Neural cell (in vitro differentiated cells): Measurements from ENCODE around the gene MYO9A. TPM values are rescaled to one million over a fixed set of nuclear protein-coding genes. Genes with fewer than 3 reads are reported as not detected.

Experiments
- H2AFZ ChIP-seq: fragments of 200-600, 300-800 bp; sonication (generic), shearing (Covaris generic); 2 replicates; pipeline ENCODE4 v1.6.0; 2014; ENCODE audit warnings: low read depth, mild to moderate bottlenecking, antibody characterized with exemption, low read length, moderate library complexity
- H3F3A ChIP-seq: fragments of 200-600 bp; shearing (Covaris generic); 2 replicates; pipeline ENCODE4 v1.6.1; 2016; ENCODE audit warnings: mild to moderate bottlenecking, moderate library complexity, mixed read lengths, antibody characterized with exemption, low read length; ENCODE audit not compliant: insufficient read depth, poor library complexity, severe bottlenecking
- H3K27ac ChIP-seq: fragments of 200-600, 300-800 bp; sonication (generic), shearing (Covaris generic); 2 replicates; pipeline ENCODE4 v1.5.1; 2014; ENCODE audit warnings: mild to moderate bottlenecking, low read length, moderate library complexity
- H3K27me3 ChIP-seq: fragments of 300-800, 200-600 bp; sonication (generic), shearing (Covaris generic); 2 replicates; pipeline ENCODE4 v1.6.0; 2014; ENCODE audit warnings: mild to moderate bottlenecking, low read depth, low read length, moderate library complexity; ENCODE audit not compliant: insufficient read depth
- H3K36me3 ChIP-seq: fragments of 300-800, 200-600 bp; sonication (generic), shearing (Covaris generic); 2 replicates; pipeline ENCODE4 v1.5.1; 2014; ENCODE audit warnings: mild to moderate bottlenecking, antibody characterized with exemption, low read length, moderate library complexity; ENCODE audit not compliant: insufficient read depth
- H3K4me2 ChIP-seq: fragments of 300-800, 200-600 bp; sonication (generic), shearing (Covaris generic); 2 replicates; pipeline ENCODE4 v1.6.0; 2014; ENCODE audit warnings: mild to moderate bottlenecking, low read length
- H3K4me3 ChIP-seq: fragments of 300-800, 200-600 bp; sonication (generic), shearing (Covaris generic); 2 replicates; pipeline ENCODE4 v1.5.1; 2014; ENCODE audit warnings: mild to moderate bottlenecking, low read length, moderate library complexity
- H3K79me2 ChIP-seq: fragments of 200-600 bp; shearing (Covaris generic); replicated peaks from 2 replicates; pipeline ENCODE4 v1.6.0; 2014; ENCODE audit warnings: mild to moderate bottlenecking, low read length, moderate library complexity; ENCODE audit not compliant: insufficient read depth
- H3K9ac ChIP-seq: fragments of 300-800, 200-600 bp; sonication (generic), shearing (Covaris generic); 2 replicates; pipeline ENCODE4 v1.6.1; 2016; ENCODE audit warnings: mild to moderate bottlenecking, low read length, mixed read lengths
- H3K9me2 ChIP-seq: fragments of 200-600 bp; shearing (Covaris generic); 2 replicates; pipeline ENCODE4 v1.6.1; 2016; ENCODE audit warnings: mild to moderate bottlenecking, low read length, mixed read lengths; ENCODE audit not compliant: insufficient read depth
- H3K9me3 ChIP-seq: fragments of 200-600, 300-800 bp; sonication (generic), shearing (Covaris generic); 2 replicates; pipeline ENCODE4 v1.6.1; 2016; ENCODE audit warnings: mild to moderate bottlenecking, mixed run types, low read length, moderate library complexity, mixed read lengths
- H4K20me1 ChIP-seq: fragments of 200-600 bp; shearing (Covaris generic); 2 replicates; pipeline ENCODE4 v1.6.1; 2016; ENCODE audit warnings: mild to moderate bottlenecking, mixed run types; ENCODE audit not compliant: insufficient read depth
- CTCF ChIP-seq: fragments of 450-650 bp; IDR thresholded peaks from 2 replicates; pipeline ENCODE4 v1.5.1; 2014; ENCODE audit warnings: antibody characterized with exemption, mild to moderate bottlenecking, moderate library complexity; ENCODE audit not compliant: poor library complexity, severe bottlenecking
- EP300 ChIP-seq: fragments of 450-650 bp; conservative IDR thresholded peaks from 2 replicates; pipeline ENCODE4 v1.6.1; 2014; ENCODE audit warnings: antibody characterized with exemption, mild to moderate bottlenecking, moderate library complexity; ENCODE audit not compliant: poor library complexity, severe bottlenecking
- EZH2 ChIP-seq: fragments of 200-600, 300-800 bp; shearing (Covaris generic), sonication (generic); IDR thresholded peaks from 2 replicates; pipeline ENCODE4 v1.6.1; 2014; ENCODE audit warnings: antibody characterized with exemption, low read length, borderline replicate concordance, mild to moderate bottlenecking; ENCODE audit not compliant: insufficient read depth, poor library complexity, severe bottlenecking
- MXI1 ChIP-seq: fragments of 450-650 bp; conservative IDR thresholded peaks from 2 replicates; pipeline ENCODE4 v1.6.1; 2014; ENCODE audit warnings: antibody characterized with exemption, mild to moderate bottlenecking; ENCODE audit not compliant: poor library complexity, severe bottlenecking
- POLR2AphosphoS5 ChIP-seq: IDR thresholded peaks from 2 replicates; pipeline ENCODE4 v1.6.1; 2012
- RAD21 ChIP-seq: fragments of 450-650 bp; conservative IDR thresholded peaks from 2 replicates; pipeline ENCODE4 v1.6.1; 2014; ENCODE audit warnings: antibody characterized with exemption, mild to moderate bottlenecking, moderate library complexity
- REST ChIP-seq: IDR thresholded peaks from 2 replicates; pipeline ENCODE4 v1.6.1; 2012; ENCODE audit warnings: borderline replicate concordance
- SMC3 ChIP-seq: fragments of 450-650 bp; conservative IDR thresholded peaks from 2 replicates; pipeline ENCODE4 v1.6.1; 2014; ENCODE audit warnings: antibody characterized with exemption, mild to moderate bottlenecking, moderate library complexity; ENCODE audit not compliant: poor library complexity
- TAF1 ChIP-seq: IDR thresholded peaks from 2 replicates; pipeline ENCODE4 v1.6.1; 2012; ENCODE audit warnings: low read depth
- polyA plus RNA-seq: library from polyadenylated mRNA; depleted of rRNA; stranded (reverse); fragments of >200 nt; gene quantifications from 2 replicates; pipeline ENCODE4 v1.2.3, GENCODE V29; 2014

MYO9A gene
- polyA plus RNA-seq, 1 donor from 2014 or later: 22.7 TPM

- no peak overlapping the region for H3K9ac ChIP-seq
- H3K9me2 ChIP-seq: no peaks in the 10 kb centered on the region
- H3K4me3 ChIP-seq: no peak overlapping the region
- H3K27me3 ChIP-seq: no peaks in the 10 kb centered on the region
- H3K4me2 ChIP-seq: no peak overlapping the region
- no peak for TF ChIP-seq EP300
- TF ChIP-seq POLR2AphosphoS5: no peak
- TF ChIP-seq EZH2: no peak
- no peak for TF ChIP-seq MXI1
- no peak for TF ChIP-seq RAD21
- no peak for TF ChIP-seq TAF1
- no peak for TF ChIP-seq CTCF
- no peak for TF ChIP-seq SMC3
- no peak for TF ChIP-seq REST
- no peaks in the 10 kb centered on the region for H4K20me1 ChIP-seq
- H2AFZ ChIP-seq: no peak overlapping the region
- no peak overlapping the region for H3K27ac ChIP-seq
- no peaks in the 10 kb centered on the region for H3K9me3 ChIP-seq
- no peaks in the 10 kb centered on the region for H3K79me2 ChIP-seq
- no peaks in the 10 kb centered on the region for H3K36me3 ChIP-seq
- no peaks in the 10 kb centered on the region for H3F3A ChIP-seq
These were observed 305.9 kb downstream of the MYO9A start for GRCh38 chr15:71811752-71812735.

GRCh38 chr15:71811036-71811736, 306.8 kb downstream of the MYO9A start:
- no peak overlapping the region for H3K9ac ChIP-seq
- no peak overlapping the region for H2AFZ ChIP-seq
- no peaks in the 10 kb centered on the region for H4K20me1 ChIP-seq
- no peaks in the 10 kb centered on the region for H3K36me3 ChIP-seq
- no peaks in the 10 kb centered on the region for H3K9me3 ChIP-seq
- H3F3A ChIP-seq: no peaks in the 10 kb centered on the region
- H3K27ac ChIP-seq: no peak overlapping the region
- no peaks in the 10 kb centered on the region for H3K79me2 ChIP-seq
- H3K4me3 ChIP-seq: no peak overlapping the region
- no peak overlapping the region for H3K4me2 ChIP-seq
- no peak for TF ChIP-seq RAD21
- TF ChIP-seq CTCF: no peak
- TF ChIP-seq EZH2: no peak
- no peak for TF ChIP-seq EP300
- TF ChIP-seq REST: no peak
- no peak for TF ChIP-seq TAF1
- TF ChIP-seq POLR2AphosphoS5: no peak
- no peak for TF ChIP-seq MXI1
- no peak for TF ChIP-seq SMC3
- no peaks in the 10 kb centered on the region for H3K9me2 ChIP-seq
- no peaks in the 10 kb centered on the region for H3K27me3 ChIP-seq
